K562 (cell line): ENCODE measurements around the gene IRF4. TPM values are rescaled to one million over a fixed set of nuclear protein-coding genes. Genes with fewer than 3 reads are reported as not detected.
A peak's percentile ranks its signal among the peaks of the same experiment; 100 is the strongest.

Source experiments
- ATAC-seq: fragments of 200-7000 bp; cut with Tn5 transposase; 3 replicates; pipeline ENCODE4 v1.9.1; 2020; ENCODE audit warnings: moderate library complexity
- Bru-seq: library from RNA; stranded (reverse); fragments of 400-500 nt; gene quantifications from one replicate; lab custom pipeline; 2021; lab: Mats Ljungman, UMichigan
- BruChase-seq, 2 experiments: library from RNA; stranded (reverse); fragments of 400-500 nt; gene quantifications; one replicate each; lab custom pipeline; 2021; lab: Mats Ljungman, UMichigan
- BruUV-seq: library from RNA; stranded (reverse); fragments of 400-500 nt; replicated peaks from 2 replicates; lab custom pipeline; 2021; lab: Mats Ljungman, UMichigan
- CTCF ChIA-PET: fragments of 300-600 bp; formaldehyde crosslinking; extraction: SDS; loops from one replicate; lab custom pipeline; 2021; ENCODE audit warnings: low intra/inter-chr PET ratio; lab: Yijun Ruan, JAX
- POLR2A ChIA-PET: fragments of 300-600, 350-650 bp; sonication (Branson Sonifier 250); formaldehyde crosslinking; extraction: SDS; loops from one replicate; lab custom pipeline; 2021; ENCODE audit warnings: antibody characterized with exemption, inconsistent platforms; lab: Yijun Ruan, JAX
- DNase-seq, 4 experiments: peaks; one replicate each; pipeline versions ENCODE4 v3.0.0 to v3.0.0-alpha.2; 2011 to 2018; ENCODE audit warnings: low spot score in 3 of 4, mixed read lengths in 3 of 4; ENCODE audit errors: extremely low read depth in 1 of 4
- FAIRE-seq: peaks from 2 replicates; lab custom pipeline; 2011; peaks lifted over from hg19 to GRCh38; lab: Jason Lieb, UNC
- H2AFZ ChIP-seq: 2 replicates; pipeline ENCODE4 v1.6.0; 2011; ENCODE audit warnings: low read depth, low read length, control low read depth, inconsistent platforms
- H3K27ac ChIP-seq: fragments of 200-600 bp; 3 replicates; pipeline ENCODE4 v1.8.0; 2011; ENCODE audit warnings: low read depth, mild to moderate bottlenecking, control low read depth, inconsistent platforms, low read length, moderate library complexity, mixed read lengths; ENCODE audit errors: extremely low read depth
- H3K27me3 ChIP-seq, 2 experiments: fragments of 300-600 bp in 1 of 2; 2 replicates in 1 of 2; 3 replicates in 1 of 2; pipeline versions ENCODE4 v1.6.0 to v1.8.0; 2011; ENCODE audit warnings: inconsistent platforms in 2 of 2, low read length in 2 of 2, mild to moderate bottlenecking in 1 of 2, mixed read lengths in 1 of 2, moderate library complexity in 1 of 2; ENCODE audit not compliant: control insufficient read depth in 2 of 2, insufficient read depth in 2 of 2
- H3K36me3 ChIP-seq: fragments of 300-600 bp; 3 replicates; pipeline ENCODE4 v1.8.0; 2011; ENCODE audit warnings: mild to moderate bottlenecking, low read length, inconsistent platforms; ENCODE audit not compliant: control insufficient read depth, insufficient read depth
- H3K4me1 ChIP-seq, 2 experiments: fragments of 200-600 bp in 1 of 2; replicated peaks in 1 of 2; 2 replicates in 1 of 2; 3 replicates in 1 of 2; pipeline versions ENCODE4 v1.5.1 to v1.8.0; 2011; ENCODE audit warnings: inconsistent platforms in 2 of 2, low read length in 2 of 2, mild to moderate bottlenecking in 1 of 2, mixed read lengths in 1 of 2, moderate library complexity in 1 of 2; ENCODE audit not compliant: control insufficient read depth in 2 of 2, insufficient read depth in 2 of 2
- H3K4me2 ChIP-seq: 2 replicates; pipeline ENCODE4 v1.6.1; 2011; ENCODE audit warnings: low read length, control low read depth, inconsistent platforms, mixed read lengths; ENCODE audit not compliant: insufficient read depth
- H3K4me3 ChIP-seq: fragments of 200-600 bp; sonication (generic), shearing (Covaris generic); 2 replicates; pipeline ENCODE4 v1.5.1; 2016; ENCODE audit warnings: control low read depth, inconsistent platforms
- H3K79me2 ChIP-seq: fragments of 200-600 bp; 3 replicates; pipeline ENCODE4 v1.8.0; 2011; ENCODE audit warnings: low read length, inconsistent platforms; ENCODE audit not compliant: control insufficient read depth, insufficient read depth
- H3K9ac ChIP-seq, 2 experiments: 2 replicates each; pipeline versions ENCODE4 v1.6.0 to v1.6.1; 2011; ENCODE audit warnings: low read depth in 2 of 2, low read length in 2 of 2, control low read depth in 1 of 2, inconsistent platforms in 1 of 2, mild to moderate bottlenecking in 1 of 2, mixed read lengths in 1 of 2; ENCODE audit not compliant: insufficient read depth in 1 of 2
- H3K9me1 ChIP-seq: one replicate; pipeline ENCODE4 v1.6.0; 2011; ENCODE audit warnings: inconsistent platforms, mild to moderate bottlenecking, low read length, moderate library complexity; ENCODE audit not compliant: control insufficient read depth, insufficient read depth
- H3K9me3 ChIP-seq: replicated peaks from 2 replicates; pipeline ENCODE4 v1.5.1; 2011; ENCODE audit warnings: low read depth, low read length, inconsistent platforms; ENCODE audit not compliant: control insufficient read depth, insufficient read depth
- H4K20me1 ChIP-seq: replicated peaks from 2 replicates; pipeline ENCODE4 v1.6.1; 2011; ENCODE audit warnings: low read length, inconsistent platforms, mixed read lengths; ENCODE audit not compliant: control insufficient read depth, insufficient read depth
- ATF7 ChIP-seq: fragments of 450-650 bp; IDR thresholded peaks from 2 replicates; pipeline ENCODE4 v1.7.1; 2014; ENCODE audit warnings: mild to moderate bottlenecking, moderate library complexity
- HDAC8 ChIP-seq: fragments of 450-650 bp; IDR thresholded peaks from 2 replicates; pipeline ENCODE4 v1.6.1; 2016; ENCODE audit warnings: mild to moderate bottlenecking, missing genetic modification characterization, moderate library complexity, missing compliant biosample characterization
- KHSRP ChIP-seq: fragments of 450-650 bp; IDR thresholded peaks from 2 replicates; pipeline ENCODE4 v1.6.1; 2017
- KLF10 ChIP-seq: fragments of 250-450 bp; sonication (Bioruptor Pico); IDR thresholded peaks from 2 replicates; pipeline ENCODE4 v1.6.1; 2021; ENCODE audit warnings: matching md5 sums
- KLF13 ChIP-seq: fragments of 450-650 bp; IDR thresholded peaks from 2 replicates; pipeline ENCODE4 v1.6.1; 2016; ENCODE audit warnings: missing genetic modification characterization, low read depth, mild to moderate bottlenecking, missing compliant biosample characterization, moderate library complexity, borderline replicate concordance
- RUNX1 ChIP-seq: sonication (generic); IDR thresholded peaks from 2 replicates; pipeline ENCODE4 v1.6.1; 2016; ENCODE audit warnings: antibody characterized with exemption, low read depth
- SAFB ChIP-seq: fragments of 200-400 bp; formaldehyde crosslinking; IDR thresholded peaks from 2 replicates; pipeline ENCODE4 v1.6.1; 2017; ENCODE audit warnings: low read depth, low read length, borderline replicate concordance
- TFAP4 ChIP-seq: sonication (generic); formaldehyde crosslinking; IDR thresholded peaks from 2 replicates; pipeline ENCODE4 v1.8.0; 2022; ENCODE audit warnings: missing genetic modification reagents, mild to moderate bottlenecking, moderate library complexity, borderline replicate concordance
- ZNF445 ChIP-seq: fragments of 250-450 bp; sonication (Bioruptor Pico); IDR thresholded peaks from 2 replicates; pipeline ENCODE4 v1.4.0; 2020; ENCODE audit warnings: low read depth, mild to moderate bottlenecking, moderate library complexity
- ZNF584 ChIP-seq: fragments of 200-800 bp; sonication (Bioruptor generic); IDR thresholded peaks from 2 replicates; pipeline ENCODE4 v1.6.1; 2016; ENCODE audit warnings: low read depth, mild to moderate bottlenecking, missing genetic modification characterization, missing compliant biosample characterization
- WGBS: fragments of 100-300 bp; shearing (Covaris generic); methylation state at CpG from one replicate; pipeline ENCODE4 v1.1.6; 2016; ENCODE audit warnings: low coverage, mixed read lengths; ENCODE audit not compliant: insufficient coverage; ENCODE audit errors: missing lambda C conversion rate; 5-methylcytosine and 5-hydroxymethylcytosine counted together
- in situ Hi-C: fragments of 300-500 bp; cut with MboI; formaldehyde crosslinking; loops from 4 replicates; pipeline ENCODE4 v1.15.0; 2018; ENCODE audit warnings: inconsistent platforms, mixed read lengths
- intact Hi-C: fragments of 100-400 bp; cut with micrococcal nuclease; formaldehyde crosslinking; loops from 2 replicates; pipeline ENCODE4 v1.14.2; 2022
- long read RNA-seq, 3 experiments: library from polyadenylated mRNA in 2 of 3; library from RNA in 1 of 3; unstranded in 2 of 3; stranded (forward) in 1 of 3; transcript quantifications; one replicate each; pipeline ENCODE4 v2.0.0, GENCODE V29; 2019 to 2022
- polyA minus RNA-seq, 3 experiments: library from RNA; depleted of rRNA, polyadenylated mRNA; stranded (reverse); fragments of >200 nt; gene quantifications; 2 replicates each; pipeline ENCODE4 v1.2.3, GENCODE V29; 2011
- polyA plus RNA-seq, 8 experiments: library from polyadenylated mRNA; depleted of rRNA in 4 of 8; stranded (reverse) in 5 of 8; unstranded in 3 of 8; fragments of >200 nt; fragmentation: Nextera tagmentation in 2 of 8; fragmentation: Illumina TruSeq in 1 of 8; extraction: Ambion mirVana in 2 of 8; extraction: Trizol in 1 of 8; gene quantifications; 2 replicates each; pipeline versions ENCODE4 v1.2.1 to v1.2.3, GENCODE V29; 2011 to 2014; ENCODE audit warnings: inconsistent platforms in 1 of 8, missing spikeins in 1 of 8
- total RNA-seq, 7 experiments: library from RNA; depleted of rRNA in 6 of 7; stranded (reverse); fragments of >200 nt in 6 of 7; fragmentation: Illumina TruSeq in 2 of 7; extraction: Trizol in 2 of 7; gene quantifications; 2 replicates each; pipeline versions ENCODE4 v1.2.1 to v1.2.3, GENCODE V29; 2011 to 2021; ENCODE audit warnings: low replicate concordance in 1 of 7
- TF ChIP-seq, protein P1 (sequence below), 3 experiments: IDR thresholded peaks in 2 of 3; conservative IDR thresholded peaks in 1 of 3; 2 replicates each; pipeline ENCODE4 v1.5.1; 2011 to 2012; ENCODE audit warnings: low read length in 3 of 3, mild to moderate bottlenecking in 3 of 3, control low read depth in 2 of 3, improper control_type of control experiment in 1 of 3, inconsistent platforms in 1 of 3, low read depth in 1 of 3, mixed read lengths in 1 of 3, moderate library complexity in 1 of 3; ENCODE audit not compliant: insufficient read depth in 2 of 3

The IRF4 gene
- total RNA-seq (2011; cell fraction: chromatin; rRNA removed; ENCODE audit: low replicate concordance) = not detected in 2 replicates
- not detected in 2 replicates for total RNA-seq (2011; cell fraction: nucleolus; rRNA removed)
- total RNA-seq (2011; cell fraction: nucleoplasm; rRNA removed) = not detected in 2 replicates
- total RNA-seq (2014; rRNA removed) (0.09 TPM in 1 of 2 replicates, not detected in the other), total RNA-seq (2014; rRNA removed; fragmentation: Illumina TruSeq; extraction: Trizol) (not detected in 2 replicates), total RNA-seq (2015; rRNA removed; fragmentation: Illumina TruSeq; extraction: Trizol) (not detected in 2 replicates), total RNA-seq (2021) (0.33 and 1.3 TPM in 2 replicates), polyA plus RNA-seq (2011; rRNA removed) (0.03 TPM in 1 of 2 replicates, not detected in the other), polyA plus RNA-seq (2014; fragmentation: Illumina TruSeq; extraction: Trizol) (0.46 TPM in 1 of 2 replicates, not detected in the other), polyA plus RNA-seq (2014; fragmentation: Nextera tagmentation; extraction: Ambion mirVana) (not detected), polyA plus RNA-seq (2014; rRNA removed) (0.05 TPM in 1 of 2 replicates, not detected in the other), polyA minus RNA-seq (2011; rRNA and poly(A)+ RNA removed) (0.04 and 0.78 TPM in 2 replicates), Bru-seq, nascent RNA (percentile 5 among the genes with signal in this experiment), BruChase-seq, experiment 1, labeled RNA remaining after a 2-hour chase (not detected), BruChase-seq, experiment 2, labeled RNA remaining after a 6-hour chase (percentile 5 among the genes with signal in this experiment)
- 0.32 TPM in 1 of 2 replicates, not detected in the other for polyA plus RNA-seq (2011; cell fraction: cytosol; rRNA removed)
- not detected in 2 replicates for polyA plus RNA-seq (2011; cell fraction: nucleus; rRNA removed)
- polyA plus RNA-seq (2012) = 0.06 and 0.12 TPM in 2 replicates
- polyA minus RNA-seq (2011; cell fraction: cytosol; rRNA and poly(A)+ RNA removed) = not detected in 2 replicates
- not detected in 2 replicates for polyA minus RNA-seq (2011; cell fraction: nucleus; rRNA and poly(A)+ RNA removed)
- long read RNA-seq, experiment 1 = 0 reads
- long read RNA-seq, experiment 2 = 0 reads
- long read RNA-seq, experiment 3 = 0 reads

GRCh38 chr6:391559-392440 lies at the start of gene IRF4:
IRF4 (plus strand) TSS chr6:391752; CDS start chr6:393153, 1,401 bp downstream.
- no TSS peak for BruUV-seq
- CTCF ChIA-PET = no interaction called here

More at GRCh38 chr6:391559-392440, at the start of gene IRF4:
- Histone ChIP-seq H3K4me2 (no peak within 1 kb of the TSS), H3K9me3 (no peaks in the 10 kb centered on the region; the same call in 1 of the 2 replicates), H4K20me1 (no peaks in the 10 kb centered on the region; the same call in 1 of the 2 replicates), H3K9me1 (no peaks in the 10 kb centered on the region), H2AFZ (no peak within 1 kb of the TSS), H3K27me3 (peaks cover 44 to 62% of the 10 kb centered on the region in 2 experiments), H3K4me1 (peaks cover 0 to 7% of the 10 kb centered on the region in 2 experiments; a peak in 1 of 5 replicates), H3K9ac (no peak within 1 kb of the TSS), H3K27ac (no peak within 1 kb of the TSS), H3K36me3 (no peaks in the 10 kb centered on the region), H3K79me2 (no peaks in the 10 kb centered on the region), H3K4me3 (no peak within 1 kb of the TSS)
- no peak for ATAC-seq
- WGBS = 55% methylated on average over 60 of the region's 82 CpGs
- no peak for FAIRE-seq
- no peak for DNase-seq
- no peak for TF ChIP-seq ZNF584 (CRISPR knock-in tag)
- TF ChIP-seq KHSRP = no peak
- no peak for TF ChIP-seq KLF13 (tag)
- TF ChIP-seq, protein P1, sequence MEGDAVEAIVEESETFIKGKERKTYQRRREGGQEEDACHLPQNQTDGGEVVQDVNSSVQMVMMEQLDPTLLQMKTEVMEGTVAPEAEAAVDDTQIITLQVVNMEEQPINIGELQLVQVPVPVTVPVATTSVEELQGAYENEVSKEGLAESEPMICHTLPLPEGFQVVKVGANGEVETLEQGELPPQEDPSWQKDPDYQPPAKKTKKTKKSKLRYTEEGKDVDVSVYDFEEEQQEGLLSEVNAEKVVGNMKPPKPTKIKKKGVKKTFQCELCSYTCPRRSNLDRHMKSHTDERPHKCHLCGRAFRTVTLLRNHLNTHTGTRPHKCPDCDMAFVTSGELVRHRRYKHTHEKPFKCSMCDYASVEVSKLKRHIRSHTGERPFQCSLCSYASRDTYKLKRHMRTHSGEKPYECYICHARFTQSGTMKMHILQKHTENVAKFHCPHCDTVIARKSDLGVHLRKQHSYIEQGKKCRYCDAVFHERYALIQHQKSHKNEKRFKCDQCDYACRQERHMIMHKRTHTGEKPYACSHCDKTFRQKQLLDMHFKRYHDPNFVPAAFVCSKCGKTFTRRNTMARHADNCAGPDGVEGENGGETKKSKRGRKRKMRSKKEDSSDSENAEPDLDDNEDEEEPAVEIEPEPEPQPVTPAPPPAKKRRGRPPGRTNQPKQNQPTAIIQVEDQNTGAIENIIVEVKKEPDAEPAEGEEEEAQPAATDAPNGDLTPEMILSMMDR (IDR thresholded peaks at IDR 0.05 in 2 of 3, conservative IDR thresholded peaks at IDR 0.05 in 1 of 3; ENCODE audit: insufficient read depth in 2 of 3, low read depth in 1 of 3, low read length in 3 of 3) = no peak
- no peak for TF ChIP-seq RUNX1
- TF ChIP-seq ATF7 = no peak
- TF ChIP-seq HDAC8 (tag) = no peak
- no peak for TF ChIP-seq ZNF445 (CRISPR knock-in tag)
- TF ChIP-seq SAFB = no peak
- TF ChIP-seq KLF10 (CRISPR knock-in tag) = no peak
- TF ChIP-seq TFAP4 (CRISPR knock-in tag) = no peak
- POLR2A ChIA-PET = interaction anchor here (0.6 kb wide), 1 partner anchor 82 kb away, joined by 3 read pairs; no protein-coding TSS in a partner anchor
- in situ Hi-C loops = no loop called here
- intact Hi-C loops = no loop called here
